Kidney (tissue), 14 donors: Measurements from ENCODE around the gene NDFIP1. TPM values are rescaled to one million over a fixed set of nuclear protein-coding genes. Genes with fewer than 3 reads are reported as not detected.

Source experiments
- DNase-seq, 5 donors: peaks; one replicate each; pipeline ENCODE4 v3.0.0-alpha.2; 2013 to 2020
- FAIRE-seq: peaks from 2 replicates; lab custom pipeline; 2012; peaks lifted over from hg19 to GRCh38; lab: Jason Lieb, UNC
- H3K27ac ChIP-seq, 2 donors: one replicate each; pipeline ENCODE4 v1.7.0; 2013; ENCODE audit warnings: low read depth in 2 of 2, low read length in 2 of 2, inconsistent platforms in 1 of 2
- H3K27me3 ChIP-seq: one replicate; pipeline ENCODE4 v1.7.1; 2013; ENCODE audit warnings: low read length, inconsistent platforms; ENCODE audit not compliant: control insufficient read depth, insufficient read depth
- H3K36me3 ChIP-seq, 3 donors: one replicate each; pipeline versions ENCODE4 v1.7.0 to v1.7.1; 2013; ENCODE audit warnings: low read length in 3 of 3, control low read depth in 1 of 3, inconsistent platforms in 1 of 3; ENCODE audit not compliant: insufficient read depth in 3 of 3, control insufficient read depth in 2 of 3
- H3K4me1 ChIP-seq, 3 donors: one replicate each; pipeline versions ENCODE4 v1.7.0 to v1.7.1; 2013; ENCODE audit warnings: low read length in 3 of 3, inconsistent platforms in 1 of 3, low read depth in 1 of 3; ENCODE audit not compliant: control insufficient read depth in 2 of 3, insufficient read depth in 2 of 3
- H3K4me3 ChIP-seq, 3 donors: one replicate each; pipeline versions ENCODE4 v1.7.0 to v1.8.1; 2013; ENCODE audit warnings: low read length in 3 of 3, control low read depth in 1 of 3, inconsistent platforms in 1 of 3
- H3K9ac ChIP-seq, 3 donors: one replicate each; pipeline versions ENCODE4 v1.7.0 to v1.7.1; 2013; ENCODE audit warnings: low read length in 3 of 3, control low read depth in 1 of 3, inconsistent platforms in 1 of 3
- H3K9me3 ChIP-seq, 3 donors: one replicate each; pipeline versions ENCODE4 v1.7.0 to v1.7.1; 2013; ENCODE audit warnings: low read length in 3 of 3, control low read depth in 1 of 3, inconsistent platforms in 1 of 3; ENCODE audit not compliant: control insufficient read depth in 2 of 3, insufficient read depth in 1 of 3
- CTCF ChIP-seq: IDR thresholded peaks from 3 replicates; pipeline ENCODE4 v1.5.1; 2012; ENCODE audit warnings: mild to moderate bottlenecking, moderate library complexity, borderline replicate concordance; ENCODE audit not compliant: insufficient read depth; ENCODE audit errors: extremely low read depth
- intact Hi-C: fragments of 100-400 bp; cut with DNase I; formaldehyde crosslinking; loops from one replicate; pipeline ENCODE4 v1.11.1; 2022
- polyA plus RNA-seq: library from polyadenylated mRNA; stranded (reverse); fragments of 350-450 nt; fragmentation: Illumina TruSeq; extraction: RNeasy Lipid Tissue Mini Kit (QIAGEN cat#74804); gene quantifications from one replicate; pipeline ENCODE4 v1.2.3, GENCODE V29; 2014; ENCODE audit warnings: low read depth, low replicate concordance; ENCODE audit not compliant: insufficient read depth
- total RNA-seq: library from RNA; stranded (reverse); fragmentation: NEBNext Ultra II Directional; extraction: Animal tissue kit (Norgen Biotek cat#: 25700); gene quantifications from one replicate; pipeline ENCODE4 v1.2.1, GENCODE V29; 2021
- donor health status: control.
- donor health status: control.
- donor health status: control.
- donor health status: control.
- donor health status: control.
- donor health status: DM: yes; HTN: yes; CAD: no.
- donor health status: Normal renal cell carcinoma (clear cell type).

NDFIP1 gene
- total and polyA plus RNA-seq, 2 donors from 2014 or later, result 92.8 to 107 TPM

GRCh38 chr5:142182840-142183239 lies 74.3 kb downstream of the NDFIP1 start:
- no peak for FAIRE-seq
- no peak overlapping the region for H3K9ac ChIP-seq
- intact Hi-C loops, result no loop called here
- no peak for TF ChIP-seq CTCF
- H3K9me3 ChIP-seq, result no peaks in the 10 kb centered on the region
- H3K4me1 ChIP-seq, result no peaks in the 10 kb centered on the region
- no peak for DNase-seq
- no peak overlapping the region for H3K27ac ChIP-seq
- H3K36me3 ChIP-seq, result no peaks in the 10 kb centered on the region
- no peaks in the 10 kb centered on the region for H3K27me3 ChIP-seq
- H3K4me3 ChIP-seq, result no peak overlapping the region

GRCh38 chr5:142183561-142183960 lies 75.0 kb downstream of the NDFIP1 start:
- Histone ChIP-seq H3K36me3 (no peaks in the 10 kb centered on the region), H3K27me3 (no peaks in the 10 kb centered on the region), H3K9me3 (no peaks in the 10 kb centered on the region), H3K27ac (no peak overlapping the region), H3K4me1 (no peaks in the 10 kb centered on the region), H3K9ac (no peak overlapping the region), H3K4me3 (no peak overlapping the region)
- DNase-seq (no peak), FAIRE-seq (no peak)
- intact Hi-C loops, result no loop called here
- TF ChIP-seq CTCF, result no peak

GRCh38 chr5:142184988-142185387 lies 76.4 kb downstream of the NDFIP1 start:
- H3K9ac ChIP-seq, result no peak overlapping the region
- FAIRE-seq (no peak), DNase-seq (no peak)
- no peak overlapping the region for H3K4me3 ChIP-seq
- no peaks in the 10 kb centered on the region for H3K36me3 ChIP-seq
- H3K27me3 ChIP-seq, result no peaks in the 10 kb centered on the region
- TF ChIP-seq CTCF, result no peak
- no peak overlapping the region for H3K27ac ChIP-seq
- intact Hi-C loops, result no loop called here
- no peaks in the 10 kb centered on the region for H3K4me1 ChIP-seq
- no peaks in the 10 kb centered on the region for H3K9me3 ChIP-seq

- no peak for TF ChIP-seq CTCF
- DNase-seq (peak in 2 of 5 donors; percentile 35 to 81), FAIRE-seq (no peak)
- Histone ChIP-seq H3K9me3 (no peaks in the 10 kb centered on the region), H3K4me1 (no peaks in the 10 kb centered on the region), H3K9ac (no peak overlapping the region), H3K27ac (no peak overlapping the region), H3K27me3 (no peaks in the 10 kb centered on the region), H3K36me3 (no peaks in the 10 kb centered on the region), H3K4me3 (no peak overlapping the region)
- intact Hi-C loops, result no loop called here
Measured at GRCh38 chr5:142186514-142186856, 77.9 kb downstream of the NDFIP1 start.
